GM18505 (cell line): ENCODE results near the gene NEDD4.
"Not testable (repeated sequence)": the region's sequence is repeated elsewhere in the genome, so short reads cannot be mapped to it uniquely, and the experiment has no call there.

Source experiments
- ATAC-seq: cut with Tn5 transposase; IDR thresholded peaks from one replicate; pipeline ENCODE4 v1.9.1; 2021; ENCODE audit not compliant: unreplicated experiment
- POLR2A ChIP-seq: IDR thresholded peaks from 4 replicates; pipeline ENCODE4 v1.6.1; 2011; ENCODE audit warnings: borderline replicate concordance; ENCODE audit not compliant: insufficient read depth, insufficient read length; ENCODE audit errors: extremely low read depth

The NEDD4 gene

DNA sequence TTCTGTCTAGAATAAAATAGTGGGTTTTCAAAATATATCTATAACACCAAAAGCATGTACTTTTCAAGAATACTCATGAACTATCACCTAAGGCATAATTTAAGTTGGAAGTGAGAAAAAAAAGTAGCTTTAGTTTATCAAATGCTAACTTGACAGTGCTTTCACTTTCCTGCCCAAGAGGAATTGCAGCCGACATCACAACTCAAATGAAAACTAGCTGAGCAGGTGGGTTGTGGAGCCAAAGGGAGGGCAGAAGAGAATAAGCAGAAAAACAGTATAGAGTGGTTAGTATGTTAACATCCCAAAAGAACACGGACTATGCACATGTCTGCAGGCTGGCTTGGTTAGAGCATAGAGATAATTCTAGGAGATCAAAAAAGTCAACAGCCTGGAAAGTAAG lies 120.9 kb downstream of the NEDD4 start:
- no peak for TF ChIP-seq POLR2A
- no peak for ATAC-seq

- TF ChIP-seq POLR2A: no peak
- no peak for ATAC-seq
Observed at GRCh38 chr15:55869660-55870059, 123.8 kb downstream of the NEDD4 start.

GRCh38 chr15:55868707-55869106 lies 124.7 kb downstream of the NEDD4 start:
- no peak for TF ChIP-seq POLR2A
- no peak for ATAC-seq

- not testable (repeated sequence) for ATAC-seq
Observed at GRCh38 chr15:55868291-55868690, 125.1 kb downstream of the NEDD4 start.

DNA sequence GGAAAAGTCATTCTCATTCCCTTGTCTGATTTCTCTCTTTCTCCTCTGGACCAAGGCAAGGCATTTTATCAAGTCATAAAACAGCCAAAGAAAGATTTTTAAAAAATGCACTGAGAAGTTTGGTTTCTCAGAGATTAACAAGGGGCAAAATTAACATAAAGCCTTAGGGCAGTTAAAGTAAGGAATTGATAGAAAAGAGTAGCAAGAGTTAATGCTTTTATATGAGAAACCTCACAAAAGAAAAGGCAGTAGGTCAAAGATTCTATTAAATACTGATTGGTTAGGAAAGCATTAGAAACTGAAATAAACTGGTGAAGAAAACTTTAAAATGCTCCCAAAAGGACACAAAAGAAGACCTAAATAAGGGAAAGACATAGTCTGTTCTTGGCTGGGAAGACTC lies 129.5 kb downstream of the NEDD4 start:
- no peak for TF ChIP-seq POLR2A
- no peak for ATAC-seq

- TF ChIP-seq POLR2A: no peak
- ATAC-seq: no peak
Observed at GRCh38 chr15:55861115-55861514, 132.3 kb downstream of the NEDD4 start.

GRCh38 chr15:55860468-55860867 lies 132.9 kb downstream of the NEDD4 start:
- no peak for TF ChIP-seq POLR2A
- no peak for ATAC-seq

DNA sequence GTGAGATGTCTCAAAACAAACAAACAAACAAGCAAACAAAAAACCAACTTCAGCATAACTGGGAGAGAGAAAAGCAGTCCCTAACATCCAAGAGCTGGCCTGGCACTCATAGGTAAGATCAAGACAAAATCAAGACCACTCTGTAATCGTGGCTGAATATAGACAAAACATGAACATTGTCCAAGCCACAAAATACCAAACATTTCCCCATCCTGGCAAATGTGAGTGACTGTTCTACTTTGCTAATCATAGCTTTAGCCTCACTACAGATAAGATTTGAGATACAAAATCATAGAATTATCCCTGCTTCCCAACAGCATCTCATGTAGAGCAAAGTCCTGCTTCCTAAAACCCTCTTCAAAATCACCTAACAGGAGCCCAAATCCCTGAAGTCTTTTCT lies 133.7 kb downstream of the NEDD4 start:
- TF ChIP-seq POLR2A: no peak
- ATAC-seq: no peak

GRCh38 chr15:55858661-55859060 lies 134.8 kb downstream of the NEDD4 start:
- no peak for TF ChIP-seq POLR2A
- no peak for ATAC-seq

DNA sequence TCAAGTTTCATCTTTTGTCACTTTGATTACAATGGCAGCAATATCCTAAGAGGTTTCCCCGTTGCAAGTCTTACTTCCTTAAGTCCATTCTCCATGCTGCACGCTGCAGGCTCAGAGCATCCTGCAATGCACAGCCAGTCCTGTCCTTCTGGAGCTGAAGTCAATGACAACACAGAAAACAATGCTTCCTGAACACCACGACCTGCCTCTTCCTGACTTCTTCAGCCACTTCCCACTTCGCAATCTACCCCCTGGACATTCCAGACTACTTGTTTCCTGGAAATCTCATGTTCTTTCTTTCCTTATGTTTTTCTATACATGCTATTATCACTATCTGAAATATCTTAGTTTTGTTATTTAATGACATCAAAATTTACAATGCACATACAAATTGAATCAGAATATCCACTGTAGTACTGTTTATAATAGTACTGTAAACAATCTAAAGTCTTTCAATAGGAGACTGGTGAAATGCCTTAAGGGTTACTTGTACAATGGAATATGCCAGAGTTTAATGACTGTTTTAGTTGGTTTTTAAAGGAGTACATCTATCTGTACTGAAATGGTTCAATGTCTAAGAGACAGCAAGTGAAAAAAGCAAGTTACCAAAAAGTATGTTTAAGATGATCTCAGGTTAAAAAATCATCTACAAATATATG lies 136.8 kb downstream of the NEDD4 start:
- no peak for TF ChIP-seq POLR2A
- no peak for ATAC-seq

DNA sequence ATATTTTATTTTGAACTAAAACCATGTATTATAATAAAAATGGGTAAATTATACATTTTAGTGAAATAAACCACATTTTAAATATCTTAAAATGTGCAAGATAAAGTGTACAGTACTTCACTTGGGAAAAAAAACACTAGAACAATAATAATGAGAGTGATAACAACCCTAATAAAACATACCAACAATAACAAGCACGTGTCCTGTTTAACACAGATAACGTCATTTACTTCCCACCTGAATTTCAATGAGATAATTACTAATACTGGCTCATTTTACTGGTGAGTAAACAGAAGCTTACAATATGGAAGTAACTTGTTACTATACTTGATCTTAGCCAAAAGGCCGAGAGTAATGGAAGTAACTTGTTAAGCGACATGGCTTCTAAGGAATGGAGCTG lies 140.3 kb downstream of the NEDD4 start:
- ATAC-seq: no peak
- no peak for TF ChIP-seq POLR2A

GRCh38 chr15:55846116-55846707 lies 147.2 kb downstream of the NEDD4 start:
- ATAC-seq: peak; percentile 81
- TF ChIP-seq POLR2A: no peak

DNA sequence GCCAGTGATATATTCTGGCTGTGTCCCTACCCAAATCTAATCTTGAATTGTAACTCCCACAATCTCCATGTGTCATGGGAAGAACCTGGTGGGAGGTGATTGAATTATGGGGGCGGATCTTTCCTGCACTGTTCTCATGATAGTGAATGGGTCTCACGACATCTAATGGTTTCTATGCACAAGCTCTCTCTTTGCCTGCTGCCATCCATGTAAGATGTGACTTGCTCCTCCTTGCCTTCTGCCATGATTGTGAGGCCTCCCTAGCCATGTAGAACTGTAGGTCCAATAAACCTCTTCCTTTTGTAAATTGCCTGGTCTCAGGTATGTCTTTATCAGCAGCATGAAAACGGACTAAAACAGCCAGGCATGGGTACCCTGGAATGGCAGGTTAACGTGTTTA lies 150.5 kb downstream of the NEDD4 start:
- not testable (repeated sequence) for ATAC-seq

DNA sequence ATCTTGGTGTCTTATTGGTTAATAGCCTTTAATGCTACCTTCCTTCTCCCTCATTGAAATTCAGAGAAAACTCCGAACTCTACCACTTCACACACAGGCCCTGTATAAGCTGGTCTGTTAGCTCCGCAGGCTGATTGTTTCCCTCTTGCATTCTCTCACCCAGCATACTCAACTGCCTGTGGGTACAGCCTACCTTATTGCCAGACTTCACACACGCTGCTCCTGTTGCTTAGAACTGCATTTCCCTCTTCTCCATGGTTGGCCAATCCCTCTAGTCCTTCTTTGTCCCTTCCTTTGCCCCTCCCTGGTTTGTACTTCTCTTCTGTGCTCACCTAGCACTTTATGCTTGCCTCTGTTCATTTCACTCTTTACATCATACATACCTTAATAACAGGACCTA lies 157.5 kb downstream of the NEDD4 start:
- ATAC-seq: no peak
- no peak for TF ChIP-seq POLR2A

GRCh38 chr15:55834331-55834730 lies 159.1 kb downstream of the NEDD4 start:
- no peak for ATAC-seq

More at GRCh38 chr15:55834331-55834730, 159.1 kb downstream of the NEDD4 start:
- no peak for TF ChIP-seq POLR2A
